HG02678 (cell line): ENCODE results near the gene RALY.

Experiments used
- ATAC-seq: cut with Tn5 transposase; IDR thresholded peaks from one replicate; pipeline ENCODE4 v1.9.1; 2021; ENCODE audit warnings: mild to moderate bottlenecking, moderate library complexity; ENCODE audit not compliant: unreplicated experiment

Gene RALY

DNA sequence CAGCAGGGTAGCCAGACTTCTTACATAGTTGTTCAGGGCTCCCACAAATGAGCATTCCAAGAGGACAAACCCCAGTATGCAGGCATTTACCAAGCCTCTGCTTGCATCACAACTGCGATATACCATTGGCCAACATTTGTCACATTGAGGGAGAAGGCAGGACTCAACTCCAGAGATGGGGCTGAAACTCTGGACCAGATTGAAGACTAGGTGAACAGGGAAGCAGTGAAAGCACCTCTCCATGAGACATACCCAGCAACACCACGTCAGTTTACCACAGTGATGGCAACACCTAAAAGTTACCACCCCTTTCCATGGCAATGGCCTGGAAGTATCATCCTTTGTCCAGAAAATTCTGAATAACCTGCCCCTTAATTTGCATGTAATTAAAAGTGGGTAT lies 7.9 kb upstream of the RALY start:
- no peak for ATAC-seq

- no peak for ATAC-seq
Observed at GRCh38 chr20:33986560-33987216, 7.0 kb upstream of the RALY start.

DNA sequence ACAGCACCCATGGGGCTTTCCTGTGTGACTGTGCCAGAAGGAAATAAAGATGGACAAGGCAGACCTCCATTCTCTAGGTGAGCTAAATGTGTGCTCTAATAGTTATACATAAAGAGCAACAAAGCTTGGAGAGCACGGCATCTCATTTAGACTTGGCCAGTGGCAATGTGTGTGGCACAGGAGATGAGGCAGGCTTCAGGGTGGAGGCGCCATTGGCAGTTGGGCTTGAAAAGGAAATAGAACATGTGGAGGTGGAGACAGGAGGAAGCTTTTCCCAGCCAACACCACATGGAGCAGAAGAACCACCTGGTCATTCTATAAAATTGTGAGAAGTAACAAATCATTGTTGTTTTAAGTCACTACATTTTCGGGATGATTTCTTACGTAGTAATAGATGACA lies 3.6 kb upstream of the RALY start:
- ATAC-seq, result no peak

- no peak for ATAC-seq
Observed at GRCh38 chr20:33991502-33991901, 2.2 kb upstream of the RALY start.

GRCh38 chr20:33992145-33992922 lies 1.4 kb upstream of the RALY start:
- no peak for ATAC-seq

- peak; percentile 76 for ATAC-seq
Observed at GRCh38 chr20:33992923-33993575, 662 bp upstream of the RALY start.

GRCh38 chr20:33994222-33994913 lies 657 bp downstream of the RALY start:
- peak; percentile 25 for ATAC-seq

DNA sequence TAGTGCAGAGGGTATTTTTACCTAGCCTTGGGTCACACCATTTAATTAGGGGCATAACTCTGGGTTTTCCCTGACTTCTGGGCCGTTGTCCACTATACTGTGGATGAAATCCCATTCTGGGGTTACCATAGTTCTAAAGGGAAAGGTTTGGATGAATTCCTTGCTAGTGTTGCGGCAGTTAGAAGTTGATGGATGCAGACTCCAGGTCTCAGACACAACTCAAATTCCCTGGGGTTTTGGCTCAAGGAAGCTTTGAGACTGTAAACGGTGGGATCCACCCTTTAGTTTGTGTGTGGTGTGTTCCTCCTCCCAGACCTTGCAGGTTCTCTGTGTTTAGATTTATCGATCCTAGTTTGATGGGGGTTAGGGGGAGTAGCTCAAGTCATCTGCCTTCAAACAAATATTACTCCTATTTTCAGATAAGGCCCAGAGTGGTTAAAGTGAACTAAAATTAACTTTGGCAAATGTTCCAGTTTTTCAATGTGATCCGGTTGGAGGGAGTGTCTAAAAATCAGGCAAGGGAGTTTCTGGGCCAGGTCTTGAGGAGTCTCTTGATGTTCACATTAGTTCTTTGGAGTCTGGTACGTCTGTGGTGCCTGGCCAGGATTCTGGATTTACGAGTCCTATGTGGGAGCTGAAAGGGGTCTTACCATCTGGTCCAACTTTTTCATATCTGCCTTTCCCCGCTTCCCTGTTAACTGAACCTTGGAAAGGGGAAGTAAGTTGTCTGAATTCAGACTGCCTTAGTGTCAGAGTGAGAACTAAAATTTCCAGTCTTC lies 1.5 kb downstream of the RALY start:
- ATAC-seq, result no peak

DNA sequence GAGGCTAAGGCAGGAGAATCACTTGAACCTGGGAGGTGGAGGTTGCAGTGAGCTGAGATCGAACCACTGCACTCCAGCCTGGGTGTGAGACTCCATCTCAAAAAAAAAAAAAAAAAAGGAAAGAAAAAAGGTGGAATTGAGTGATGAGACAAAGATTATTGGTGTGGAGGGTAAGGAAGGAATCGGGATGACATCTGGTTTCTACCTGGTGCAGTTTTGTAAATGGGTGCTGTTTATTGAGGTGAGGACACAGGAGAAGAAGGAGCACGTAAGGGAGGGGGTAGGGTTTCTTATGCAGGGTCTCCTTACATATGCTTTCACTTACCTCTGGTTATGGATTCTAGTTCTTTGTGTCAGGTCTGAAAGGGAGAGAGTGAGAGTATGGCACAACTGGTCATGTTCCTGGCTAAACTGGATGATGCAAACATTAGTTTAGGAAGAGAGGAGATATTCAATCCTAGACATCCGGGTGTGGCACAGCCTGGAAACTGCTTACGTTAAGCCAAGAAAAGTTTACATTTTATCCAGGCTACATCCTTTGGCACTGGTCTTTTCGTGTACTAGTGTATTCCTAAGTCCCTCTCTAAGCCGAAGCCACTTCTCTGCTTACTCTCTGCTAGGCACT lies 5.4 kb downstream of the RALY start:
- no peak for ATAC-seq

DNA sequence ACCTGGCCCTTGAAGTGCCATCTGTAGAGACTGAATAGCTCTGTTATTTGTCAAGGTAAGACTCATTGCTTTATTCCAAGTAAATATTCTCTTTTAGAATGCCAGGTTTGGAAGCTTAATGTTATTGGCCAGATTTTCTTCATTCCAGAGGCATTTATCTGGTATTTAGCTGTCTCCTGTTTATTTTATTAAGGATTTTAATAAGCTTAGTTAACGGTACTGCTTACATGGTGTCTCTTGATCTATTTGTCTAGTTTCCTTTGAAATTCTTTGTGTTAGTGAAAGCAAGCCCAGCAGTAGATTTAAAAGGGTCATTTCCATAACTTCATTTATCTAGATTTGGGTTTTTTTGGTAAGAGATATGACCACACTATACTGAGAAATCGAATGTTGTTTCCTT lies 7.7 kb downstream of the RALY start:
- ATAC-seq, result no peak

DNA sequence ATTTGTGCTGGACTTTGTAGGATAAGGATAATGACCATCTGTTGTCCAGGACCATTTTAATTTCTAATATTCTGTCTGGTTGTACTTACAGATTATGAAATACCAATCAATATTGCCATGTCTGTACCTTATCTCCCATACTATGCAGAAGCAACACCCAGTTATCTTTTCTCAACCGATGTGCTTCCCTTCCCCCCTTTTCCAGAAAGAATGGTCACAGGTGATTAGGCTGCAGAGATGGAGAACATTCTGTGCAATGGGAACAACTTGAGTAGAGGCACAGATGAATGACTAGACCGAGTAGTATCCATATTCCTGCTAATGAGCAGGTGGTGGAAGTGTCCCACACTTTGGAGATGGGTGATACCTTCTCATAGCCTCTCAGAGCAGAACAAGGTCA lies 10.5 kb downstream of the RALY start:
- no peak for ATAC-seq

- no peak for ATAC-seq
Observed at GRCh38 chr20:34004790-34005457, 11.2 kb downstream of the RALY start.

DNA sequence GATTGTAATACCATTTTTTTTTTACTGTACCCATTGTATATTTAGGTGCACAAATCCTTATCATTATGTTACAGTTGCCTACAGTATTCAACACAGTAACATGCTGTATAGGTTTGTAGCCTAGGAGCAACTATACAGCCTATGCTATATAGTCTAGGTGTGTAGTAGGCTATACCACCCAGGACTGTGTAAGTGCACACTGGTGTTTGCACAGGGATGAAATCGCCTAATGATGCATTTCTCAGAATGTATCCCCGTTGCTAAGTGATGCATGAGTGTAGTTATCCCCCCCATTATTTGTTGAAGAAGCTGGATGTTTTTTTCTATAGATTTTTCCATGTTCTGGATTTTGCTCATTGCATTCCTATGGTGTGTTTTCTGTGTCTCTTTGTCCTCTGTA lies 12.9 kb downstream of the RALY start:
- no peak for ATAC-seq

GRCh38 chr20:34008477-34008876 lies 14.8 kb downstream of the RALY start:
- no peak for ATAC-seq

GRCh38 chr20:34010405-34010931 lies 16.8 kb downstream of the RALY start:
- no peak for ATAC-seq

- no peak for ATAC-seq
Observed at GRCh38 chr20:34011275-34011674, 17.6 kb downstream of the RALY start.

DNA sequence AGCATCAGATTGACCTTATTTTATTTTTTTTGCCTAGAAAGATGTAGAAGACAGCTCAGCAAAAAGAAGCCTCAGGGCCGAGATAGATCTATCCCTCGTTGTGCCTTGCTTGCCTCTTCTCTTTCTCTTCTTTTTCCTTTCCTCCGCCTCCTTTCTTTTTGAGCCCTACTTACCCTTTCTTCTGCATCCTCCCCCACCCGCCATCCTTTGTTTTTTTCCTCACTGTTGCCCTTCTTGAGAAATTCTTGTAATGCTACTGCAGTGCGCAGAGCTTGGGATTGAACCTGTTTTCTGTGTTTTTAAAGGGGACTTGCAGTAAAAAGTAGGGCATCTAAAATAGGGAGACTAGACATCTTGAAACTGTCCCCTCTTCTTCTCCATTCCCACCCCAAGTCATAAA lies 18.6 kb downstream of the RALY start:
- no peak for ATAC-seq

DNA sequence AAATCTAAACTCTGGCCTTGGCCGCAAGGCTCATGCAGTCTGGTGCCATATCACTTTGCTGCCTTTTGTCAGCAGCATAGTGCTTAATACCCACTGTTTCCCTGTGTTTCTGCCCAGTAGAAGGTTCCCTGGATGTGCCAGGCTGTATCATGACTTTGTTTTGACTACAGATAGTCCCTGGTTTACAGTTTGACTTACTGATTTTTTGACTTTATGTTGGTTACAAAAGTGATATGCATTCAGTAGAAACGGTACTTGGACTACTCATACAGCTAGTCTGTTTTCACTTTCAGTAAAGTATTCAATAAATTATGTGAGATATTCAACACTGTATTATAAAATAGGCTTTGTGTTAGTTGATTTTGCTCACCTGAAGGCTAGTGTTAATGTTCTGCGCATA lies 19.0 kb downstream of the RALY start:
- no peak for ATAC-seq

DNA sequence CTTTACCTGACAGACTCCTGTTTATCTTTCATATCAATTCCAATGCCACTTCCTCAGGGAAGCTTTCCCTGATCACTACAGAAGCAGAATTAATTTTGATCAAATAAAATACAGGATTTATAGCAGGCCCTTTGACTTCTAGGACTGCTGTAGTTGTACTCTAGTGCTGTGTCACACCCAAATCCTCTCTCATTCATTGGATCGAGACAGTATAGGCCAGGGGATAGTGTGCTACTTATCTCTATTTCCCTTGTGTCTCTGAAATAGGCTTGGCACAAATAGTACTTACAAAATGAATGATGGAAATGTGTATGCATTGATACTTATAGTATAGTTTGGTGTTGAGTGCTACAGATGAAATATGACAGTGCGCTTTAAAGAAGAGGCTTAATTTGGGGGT lies 19.8 kb downstream of the RALY start:
- no peak for ATAC-seq

- no peak for ATAC-seq
Observed at GRCh38 chr20:34014878-34015277, 21.2 kb downstream of the RALY start.
